GM10266 (cell line): Measurements from ENCODE around the gene IL27RA.

Experiments
- DNase-seq: peaks from one replicate; pipeline ENCODE4 v3.0.0; 2012; ENCODE audit errors: extremely low spot score
- TF ChIP-seq, protein P1 (sequence below): IDR thresholded peaks from 2 replicates; pipeline ENCODE4 v1.5.1; 2012; ENCODE audit warnings: mild to moderate bottlenecking, low read depth; ENCODE audit not compliant: control insufficient read depth, insufficient read depth; ENCODE audit errors: missing control alignments

Gene IL27RA

DNA sequence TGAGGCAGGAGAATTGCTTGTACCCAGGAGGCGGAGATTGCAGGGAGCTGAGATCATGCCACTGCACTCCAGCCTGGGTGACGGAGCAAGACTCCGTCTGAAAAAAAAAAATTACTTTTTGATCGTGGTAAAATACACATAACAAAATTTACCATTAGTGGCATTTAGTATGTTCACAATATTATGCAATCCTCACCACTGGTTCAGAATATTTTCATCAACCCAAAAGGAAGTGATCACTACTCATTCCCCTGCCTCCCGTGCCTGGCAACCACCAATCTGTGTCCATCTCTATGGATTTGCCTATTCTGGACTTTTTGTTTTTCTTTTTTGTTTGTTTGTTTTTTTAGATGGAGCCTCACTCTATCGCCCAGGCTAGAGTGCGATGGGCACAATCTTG is 31.5 kb downstream of the IL27RA start:
- DNase-seq, result no peak
- TF ChIP-seq, protein P1, sequence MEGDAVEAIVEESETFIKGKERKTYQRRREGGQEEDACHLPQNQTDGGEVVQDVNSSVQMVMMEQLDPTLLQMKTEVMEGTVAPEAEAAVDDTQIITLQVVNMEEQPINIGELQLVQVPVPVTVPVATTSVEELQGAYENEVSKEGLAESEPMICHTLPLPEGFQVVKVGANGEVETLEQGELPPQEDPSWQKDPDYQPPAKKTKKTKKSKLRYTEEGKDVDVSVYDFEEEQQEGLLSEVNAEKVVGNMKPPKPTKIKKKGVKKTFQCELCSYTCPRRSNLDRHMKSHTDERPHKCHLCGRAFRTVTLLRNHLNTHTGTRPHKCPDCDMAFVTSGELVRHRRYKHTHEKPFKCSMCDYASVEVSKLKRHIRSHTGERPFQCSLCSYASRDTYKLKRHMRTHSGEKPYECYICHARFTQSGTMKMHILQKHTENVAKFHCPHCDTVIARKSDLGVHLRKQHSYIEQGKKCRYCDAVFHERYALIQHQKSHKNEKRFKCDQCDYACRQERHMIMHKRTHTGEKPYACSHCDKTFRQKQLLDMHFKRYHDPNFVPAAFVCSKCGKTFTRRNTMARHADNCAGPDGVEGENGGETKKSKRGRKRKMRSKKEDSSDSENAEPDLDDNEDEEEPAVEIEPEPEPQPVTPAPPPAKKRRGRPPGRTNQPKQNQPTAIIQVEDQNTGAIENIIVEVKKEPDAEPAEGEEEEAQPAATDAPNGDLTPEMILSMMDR, result no peak

DNA sequence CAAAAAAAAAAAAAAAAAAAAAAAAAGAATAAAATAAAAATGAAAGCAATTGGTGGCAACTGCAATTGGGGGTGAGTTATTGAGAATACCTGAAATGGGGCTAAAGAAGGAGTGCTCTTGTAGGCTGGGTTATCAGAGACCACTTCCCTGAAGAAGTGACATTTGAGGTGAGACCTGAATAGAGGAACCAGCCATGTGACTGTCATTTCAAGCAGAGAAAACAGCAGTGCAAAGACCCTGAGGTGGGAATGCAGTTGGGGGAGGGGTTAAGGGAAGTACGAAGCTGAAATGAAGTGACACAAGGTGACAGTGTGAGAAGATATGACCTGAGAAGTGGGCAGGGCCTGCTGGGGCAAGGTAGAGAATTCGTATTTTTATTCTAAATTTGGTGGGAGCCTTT is 34.6 kb downstream of the IL27RA start:
- no peak for DNase-seq
- TF ChIP-seq, protein P1, result no peak

DNA sequence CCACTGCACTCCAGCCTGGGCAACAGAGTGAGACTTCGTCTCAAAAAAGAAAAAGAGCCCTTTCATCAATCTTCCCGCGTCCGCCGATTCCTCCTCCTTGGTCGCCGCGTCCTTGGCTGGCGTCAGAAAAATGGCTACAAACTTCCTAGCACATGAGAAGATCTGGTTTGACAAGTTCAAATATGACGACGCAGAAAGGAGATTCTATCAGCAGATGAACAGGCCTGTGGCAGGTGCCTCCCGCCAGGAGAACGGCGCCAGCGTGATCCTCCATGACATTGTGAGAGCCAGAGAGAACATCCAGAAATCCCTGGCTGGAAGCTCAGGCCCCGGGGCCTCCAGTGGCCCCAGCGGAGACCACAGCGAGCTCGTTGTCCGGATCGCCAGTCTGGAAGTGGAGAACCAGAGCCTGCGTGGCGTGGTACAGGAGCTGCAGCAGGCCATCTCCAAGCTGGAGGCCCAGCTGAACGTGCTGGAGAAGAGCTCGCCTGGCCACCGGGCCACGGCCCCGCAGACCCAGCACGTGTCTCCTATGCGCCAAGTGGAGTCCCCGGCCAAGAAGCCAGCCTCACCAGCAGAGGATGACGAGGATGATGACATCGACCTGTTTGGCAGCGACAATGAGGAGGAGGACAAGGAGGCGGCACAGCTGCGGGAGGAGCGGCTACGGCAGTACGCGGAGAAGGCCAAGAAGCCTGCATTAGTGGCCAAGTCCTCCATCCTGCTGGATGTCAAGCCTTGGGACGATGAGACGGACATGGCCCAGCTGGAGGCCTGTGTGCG is 38.9 kb downstream of the IL27RA start:
- TF ChIP-seq, protein P1, result no peak
- no peak for DNase-seq

DNA sequence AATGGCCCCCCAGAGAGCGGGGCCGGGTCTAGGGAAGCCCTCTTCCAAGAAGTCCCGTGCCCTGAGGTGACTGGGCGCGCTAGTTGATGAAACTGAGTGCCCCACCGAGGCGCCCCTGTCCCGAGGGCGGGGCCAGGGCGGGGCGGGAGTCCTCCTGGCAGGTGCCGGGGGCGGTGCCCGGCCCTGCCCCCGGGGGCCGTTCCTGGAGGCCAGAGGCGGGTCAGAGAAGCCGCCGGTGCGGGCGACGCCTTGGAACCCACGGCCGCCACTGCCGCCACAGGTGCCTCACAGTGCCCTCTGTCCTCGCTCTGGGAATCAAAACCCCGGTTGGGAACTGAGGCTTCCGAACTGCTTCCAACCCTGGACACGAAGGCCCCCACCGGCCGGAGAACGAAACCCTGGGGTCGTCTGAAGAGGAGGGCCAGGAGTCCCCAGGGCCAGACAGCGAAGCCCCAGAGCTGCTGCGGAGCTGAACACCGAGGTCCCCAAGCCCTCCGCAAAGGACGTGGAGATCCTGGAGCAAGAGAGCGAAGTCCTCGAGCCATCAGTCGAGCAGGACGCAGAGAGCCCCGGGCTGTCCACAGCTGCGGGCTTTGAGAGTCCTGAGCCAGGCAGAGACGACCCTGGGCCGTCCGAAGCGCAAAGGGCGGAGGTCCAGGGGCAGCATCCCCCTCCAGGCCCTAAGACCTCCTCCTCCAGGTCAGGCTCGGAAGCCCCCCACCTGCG is 41.1 kb downstream of the IL27RA start, which contains the start of gene MISP3:
MISP3 (plus strand) TSS at position 252 of the 726 bp plus-strand sequence. CDS start 524 bp downstream, outside the sequence.
- DNase-seq, result peak; percentile 70
- TF ChIP-seq, protein P1, result no peak

DNA sequence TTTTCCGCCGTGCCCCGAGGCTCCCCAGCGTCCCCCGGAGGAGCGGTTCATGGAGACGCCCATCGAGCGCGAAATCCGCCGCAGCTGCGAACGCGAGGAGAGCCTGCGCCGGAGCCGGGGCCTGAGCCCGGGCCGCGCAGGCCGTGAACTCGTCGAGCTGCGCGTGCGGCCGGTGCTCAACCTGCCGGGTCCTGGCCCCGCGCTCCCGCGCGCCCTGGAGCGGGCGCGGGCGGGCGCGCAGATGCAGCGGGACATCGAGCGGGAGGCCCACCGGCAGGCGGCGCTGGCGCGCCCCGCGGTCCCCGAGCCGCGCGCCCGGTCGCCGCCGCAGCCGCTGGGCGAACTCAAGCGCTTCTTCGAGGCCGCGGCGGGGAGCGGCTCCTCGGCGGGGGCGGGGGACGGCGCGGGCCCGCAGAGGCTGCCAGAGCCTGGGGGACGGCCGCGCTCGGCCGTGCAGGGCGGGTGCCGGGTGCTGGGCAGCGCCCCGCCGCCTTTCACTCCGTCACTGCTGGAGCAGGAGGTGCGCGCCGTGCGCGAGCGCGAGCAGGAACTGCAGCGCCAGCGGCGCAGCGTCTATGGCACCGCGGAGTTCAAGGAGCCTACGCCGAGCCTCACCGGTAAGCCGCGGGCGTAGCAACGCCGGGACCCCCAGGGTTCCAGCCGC is 41.8 kb downstream of the IL27RA start:
- DNase-seq, result peak; percentile 91
- TF ChIP-seq, protein P1, result peak; percentile 89

DNA sequence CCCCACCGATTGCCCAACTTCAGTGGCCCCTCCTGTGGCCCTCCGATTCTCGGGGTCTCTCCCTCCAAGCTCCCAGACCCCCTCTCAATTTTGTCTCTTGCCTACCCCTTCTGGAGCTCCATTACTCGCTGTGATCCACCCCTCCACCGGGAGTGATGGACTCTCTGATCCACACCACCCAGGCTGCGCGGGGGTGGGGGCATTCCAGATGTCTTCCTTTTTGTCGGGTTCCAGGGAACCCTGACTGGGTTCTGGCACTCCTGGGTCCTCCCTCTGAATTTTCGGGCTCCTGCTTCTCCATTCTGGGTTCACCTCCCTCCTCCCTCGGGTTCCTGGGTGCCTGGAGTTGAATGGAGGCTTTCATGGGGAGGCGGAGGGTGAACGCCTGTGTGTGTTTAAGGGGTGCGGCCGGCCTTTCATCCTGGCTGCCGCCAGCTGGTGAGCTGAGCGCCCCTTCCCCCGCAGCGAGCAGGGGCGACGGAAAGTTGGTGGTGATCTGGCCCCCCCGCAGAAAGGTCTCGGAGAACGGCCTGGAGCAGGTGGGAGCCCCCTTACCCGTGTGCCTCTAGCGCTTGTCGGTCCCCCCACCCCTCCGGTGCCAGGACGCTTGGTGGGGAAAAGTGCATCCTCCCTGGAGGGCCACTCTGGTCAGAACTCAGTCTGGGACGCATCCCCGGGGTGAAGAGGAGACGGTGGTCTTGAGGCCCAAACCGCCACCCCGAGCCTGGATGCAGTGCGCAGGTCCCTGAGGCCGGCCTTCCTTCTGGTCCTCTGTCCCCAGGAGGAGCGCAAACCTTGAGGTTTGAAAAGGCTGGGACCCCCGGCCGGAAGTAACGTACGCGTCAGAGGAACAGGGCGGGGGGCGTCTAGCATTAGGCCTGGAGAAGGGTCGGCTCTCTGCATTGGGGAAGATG is 42.6 kb downstream of the IL27RA start:
- TF ChIP-seq, protein P1, result no peak
- no peak for DNase-seq
